K562 (cell line): Measurements from ENCODE around the gene ST6GALNAC2. TPM values are rescaled to one million over a fixed set of nuclear protein-coding genes. Genes with fewer than 3 reads are reported as not detected.
A peak's percentile ranks its signal among the peaks of the same experiment; 100 is the strongest.

ENCODE experiments used
- ATAC-seq: fragments of 200-7000 bp; cut with Tn5 transposase; 3 replicates; pipeline ENCODE4 v1.9.1; 2020; ENCODE audit warnings: moderate library complexity
- BruUV-seq: library from RNA; stranded (reverse); fragments of 400-500 nt; replicated peaks from 2 replicates; lab custom pipeline; 2021; lab: Mats Ljungman, UMichigan
- CTCF ChIA-PET: fragments of 300-600 bp; formaldehyde crosslinking; extraction: SDS; loops from one replicate; lab custom pipeline; 2021; ENCODE audit warnings: low intra/inter-chr PET ratio; lab: Yijun Ruan, JAX
- POLR2A ChIA-PET: fragments of 300-600, 350-650 bp; sonication (Branson Sonifier 250); formaldehyde crosslinking; extraction: SDS; loops from one replicate; lab custom pipeline; 2021; ENCODE audit warnings: antibody characterized with exemption, inconsistent platforms; lab: Yijun Ruan, JAX
- DNase-seq, 4 experiments: peaks; one replicate each; pipeline versions ENCODE4 v3.0.0 to v3.0.0-alpha.2; 2011 to 2018; ENCODE audit warnings: low spot score in 3 of 4, mixed read lengths in 3 of 4; ENCODE audit errors: extremely low read depth in 1 of 4
- FAIRE-seq: peaks from 2 replicates; lab custom pipeline; 2011; peaks lifted over from hg19 to GRCh38; lab: Jason Lieb, UNC
- H2AFZ ChIP-seq: 2 replicates; pipeline ENCODE4 v1.6.0; 2011; ENCODE audit warnings: low read depth, low read length, control low read depth, inconsistent platforms
- H3K27ac ChIP-seq: fragments of 200-600 bp; 3 replicates; pipeline ENCODE4 v1.8.0; 2011; ENCODE audit warnings: low read depth, mild to moderate bottlenecking, control low read depth, inconsistent platforms, low read length, moderate library complexity, mixed read lengths; ENCODE audit errors: extremely low read depth
- H3K27me3 ChIP-seq, 2 experiments: fragments of 300-600 bp in 1 of 2; 2 replicates in 1 of 2; 3 replicates in 1 of 2; pipeline versions ENCODE4 v1.6.0 to v1.8.0; 2011; ENCODE audit warnings: inconsistent platforms in 2 of 2, low read length in 2 of 2, mild to moderate bottlenecking in 1 of 2, mixed read lengths in 1 of 2, moderate library complexity in 1 of 2; ENCODE audit not compliant: control insufficient read depth in 2 of 2, insufficient read depth in 2 of 2
- H3K36me3 ChIP-seq: fragments of 300-600 bp; 3 replicates; pipeline ENCODE4 v1.8.0; 2011; ENCODE audit warnings: mild to moderate bottlenecking, low read length, inconsistent platforms; ENCODE audit not compliant: control insufficient read depth, insufficient read depth
- H3K4me1 ChIP-seq, 2 experiments: fragments of 200-600 bp in 1 of 2; replicated peaks in 1 of 2; 2 replicates in 1 of 2; 3 replicates in 1 of 2; pipeline versions ENCODE4 v1.5.1 to v1.8.0; 2011; ENCODE audit warnings: inconsistent platforms in 2 of 2, low read length in 2 of 2, mild to moderate bottlenecking in 1 of 2, mixed read lengths in 1 of 2, moderate library complexity in 1 of 2; ENCODE audit not compliant: control insufficient read depth in 2 of 2, insufficient read depth in 2 of 2
- H3K4me2 ChIP-seq: 2 replicates; pipeline ENCODE4 v1.6.1; 2011; ENCODE audit warnings: low read length, control low read depth, inconsistent platforms, mixed read lengths; ENCODE audit not compliant: insufficient read depth
- H3K4me3 ChIP-seq: fragments of 200-600 bp; sonication (generic), shearing (Covaris generic); 2 replicates; pipeline ENCODE4 v1.5.1; 2016; ENCODE audit warnings: control low read depth, inconsistent platforms
- H3K79me2 ChIP-seq: fragments of 200-600 bp; 3 replicates; pipeline ENCODE4 v1.8.0; 2011; ENCODE audit warnings: low read length, inconsistent platforms; ENCODE audit not compliant: control insufficient read depth, insufficient read depth
- H3K9ac ChIP-seq, 2 experiments: 2 replicates each; pipeline versions ENCODE4 v1.6.0 to v1.6.1; 2011; ENCODE audit warnings: low read depth in 2 of 2, low read length in 2 of 2, control low read depth in 1 of 2, inconsistent platforms in 1 of 2, mild to moderate bottlenecking in 1 of 2, mixed read lengths in 1 of 2; ENCODE audit not compliant: insufficient read depth in 1 of 2
- H3K9me1 ChIP-seq: one replicate; pipeline ENCODE4 v1.6.0; 2011; ENCODE audit warnings: inconsistent platforms, mild to moderate bottlenecking, low read length, moderate library complexity; ENCODE audit not compliant: control insufficient read depth, insufficient read depth
- H3K9me3 ChIP-seq: replicated peaks from 2 replicates; pipeline ENCODE4 v1.5.1; 2011; ENCODE audit warnings: low read depth, low read length, inconsistent platforms; ENCODE audit not compliant: control insufficient read depth, insufficient read depth
- H4K20me1 ChIP-seq: replicated peaks from 2 replicates; pipeline ENCODE4 v1.6.1; 2011; ENCODE audit warnings: low read length, inconsistent platforms, mixed read lengths; ENCODE audit not compliant: control insufficient read depth, insufficient read depth
- CHD2 ChIP-seq: IDR thresholded peaks from 2 replicates; pipeline ENCODE4 v1.6.1; 2011; ENCODE audit warnings: low read depth, low read length
- E2F6 ChIP-seq, 2 experiments: IDR thresholded peaks; 2 replicates each; pipeline ENCODE4 v1.6.1; 2011; ENCODE audit warnings: borderline replicate concordance in 1 of 2, control low read depth in 1 of 2, low read depth in 1 of 2, low read length in 1 of 2, mild to moderate bottlenecking in 1 of 2, mixed read lengths in 1 of 2, moderate library complexity in 1 of 2; ENCODE audit not compliant: insufficient read depth in 1 of 2, insufficient read length in 1 of 2, poor library complexity in 1 of 2, severe bottlenecking in 1 of 2; ENCODE audit errors: extremely low read depth in 1 of 2
- HDAC1 ChIP-seq, 2 experiments: fragments of 450-650 bp; IDR thresholded peaks; 2 replicates each; pipeline ENCODE4 v1.6.1; 2016 to 2017; ENCODE audit warnings: inconsistent platforms in 1 of 2, mild to moderate bottlenecking in 1 of 2, moderate library complexity in 1 of 2
- NR4A1 ChIP-seq, 2 experiments: fragments of 250-450 bp in 1 of 2; fragments of 450-650 bp in 1 of 2; sonication (Bioruptor Pico) in 1 of 2; IDR thresholded peaks; 2 replicates each; pipeline versions ENCODE4 v1.4.0 to v1.6.1; 2016 to 2020; ENCODE audit warnings: mild to moderate bottlenecking in 2 of 2, missing compliant biosample characterization in 1 of 2, missing genetic modification characterization in 1 of 2, moderate library complexity in 1 of 2
- PURB ChIP-seq: sonication (generic); formaldehyde crosslinking; IDR thresholded peaks from 2 replicates; pipeline ENCODE4 v1.9.0; 2021; ENCODE audit warnings: low read depth, mild to moderate bottlenecking, missing genetic modification reagents
- TARDBP ChIP-seq: fragments of 450-650 bp; IDR thresholded peaks from 2 replicates; pipeline ENCODE4 v1.6.1; 2016
- TRIM24 ChIP-seq, 2 experiments: fragments of 450-650 bp; IDR thresholded peaks; 2 replicates each; pipeline ENCODE4 v1.6.1; 2016
- WGBS: fragments of 100-300 bp; shearing (Covaris generic); methylation state at CpG from one replicate; pipeline ENCODE4 v1.1.6; 2016; ENCODE audit warnings: low coverage, mixed read lengths; ENCODE audit not compliant: insufficient coverage; ENCODE audit errors: missing lambda C conversion rate; 5-methylcytosine and 5-hydroxymethylcytosine counted together
- in situ Hi-C: fragments of 300-500 bp; cut with MboI; formaldehyde crosslinking; loops from 4 replicates; pipeline ENCODE4 v1.15.0; 2018; ENCODE audit warnings: inconsistent platforms, mixed read lengths
- intact Hi-C: fragments of 100-400 bp; cut with micrococcal nuclease; formaldehyde crosslinking; loops from 2 replicates; pipeline ENCODE4 v1.14.2; 2022
- polyA plus RNA-seq, 8 experiments: library from polyadenylated mRNA; depleted of rRNA in 4 of 8; stranded (reverse) in 5 of 8; unstranded in 3 of 8; fragments of >200 nt; fragmentation: Nextera tagmentation in 2 of 8; fragmentation: Illumina TruSeq in 1 of 8; extraction: Ambion mirVana in 2 of 8; extraction: Trizol in 1 of 8; gene quantifications; 2 replicates each; pipeline versions ENCODE4 v1.2.1 to v1.2.3, GENCODE V29; 2011 to 2014; ENCODE audit warnings: inconsistent platforms in 1 of 8, missing spikeins in 1 of 8
- total RNA-seq, 7 experiments: library from RNA; depleted of rRNA in 6 of 7; stranded (reverse); fragments of >200 nt in 6 of 7; fragmentation: Illumina TruSeq in 2 of 7; extraction: Trizol in 2 of 7; gene quantifications; 2 replicates each; pipeline versions ENCODE4 v1.2.1 to v1.2.3, GENCODE V29; 2011 to 2021; ENCODE audit warnings: low replicate concordance in 1 of 7

Gene ST6GALNAC2
- total and polyA plus RNA-seq, 9 of the 15 experiments (the other 6 are each of a cell fraction or from before 2014, with no cell fraction given) = 0.18 TPM; not detected in 8

GRCh38 chr17:76584427-76585032, 1.1 kb downstream of the ST6GALNAC2 start:
- BruUV-seq = no TSS peak
- CTCF ChIA-PET = no interaction called here

More at GRCh38 chr17:76584427-76585032, 1.1 kb downstream of the ST6GALNAC2 start:
- POLR2A ChIA-PET = interaction anchor here (0.6 to 1.5 kb wide), 6 partner anchors 13 to 40 kb away, joined by 3 to 5 read pairs (median 4); no protein-coding TSS in a partner anchor
- no peaks in the 10 kb centered on the region for H3K9me1 ChIP-seq
- H3K79me2 ChIP-seq = no peaks in the 10 kb centered on the region
- H3K27ac ChIP-seq = no peak overlapping the region
- peak overlapping the region; percentile 40; the same call in 1 of the 2 replicates for H2AFZ ChIP-seq
- WGBS = 78% methylated on average over 12 of the region's 17 CpGs
- H3K36me3 ChIP-seq = no peaks in the 10 kb centered on the region
- intact Hi-C loops = no loop called here
- H4K20me1 ChIP-seq = no peaks in the 10 kb centered on the region
- TF ChIP-seq TARDBP = no peak
- no peak for TF ChIP-seq E2F6 (IDR thresholded peaks at IDR 0.05; ENCODE audit: borderline replicate concordance in 1 of 2, extremely low read depth in 1 of 2, insufficient read depth in 1 of 2, insufficient read length in 1 of 2, low read depth in 1 of 2, low read length in 1 of 2, poor library complexity in 1 of 2, severe bottlenecking in 1 of 2)
- TF ChIP-seq PURB (CRISPR knock-in tag) = no peak
- TF ChIP-seq NR4A1 (CRISPR knock-in tag; IDR thresholded peaks at IDR 0.05) = no peak
- TF ChIP-seq NR4A1 (tag; IDR thresholded peaks at IDR 0.05) = no peak
- no peak for TF ChIP-seq CHD2
- TF ChIP-seq TRIM24 (IDR thresholded peaks at IDR 0.05) = no peak
- TF ChIP-seq HDAC1 (IDR thresholded peaks at IDR 0.05) = no peak
- ATAC-seq = no peak
- H3K4me1 ChIP-seq = peaks cover 0 to 30% of the 10 kb centered on the region in 2 experiments; a peak in 4 of 5 replicates
- no peaks in the 10 kb centered on the region for H3K9me3 ChIP-seq
- H3K4me3 ChIP-seq = no peak overlapping the region
- H3K9ac ChIP-seq = peak overlapping the region in 1 of 2 experiments; percentile 68; a peak in 1 of 4 replicates
- DNase-seq = no peak
- peaks cover 0 to 6% of the 10 kb centered on the region in 2 experiments; a peak in 2 of 5 replicates for H3K27me3 ChIP-seq
- FAIRE-seq = no peak
- in situ Hi-C loops = no loop called here
- H3K4me2 ChIP-seq = peak overlapping the region; percentile 37; the same call in 1 of the 2 replicates
